Measurements from ENCODE around the gene LRP1-AS.

The LRP1-AS gene

GRCh38 chr12:57119294-57120085, 27.9 kb downstream of the LRP1-AS start:
- no peak for DNase-seq (ENCODE audit: low read depth)

GRCh38 chr12:57118711-57119271, 28.6 kb downstream of the LRP1-AS start:
- DNase-seq (ENCODE audit: low read depth), result peak; percentile 90

GRCh38 chr12:57116580-57117281, 30.7 kb downstream of the LRP1-AS start:
- no peak for DNase-seq (ENCODE audit: low read depth)

DNA sequence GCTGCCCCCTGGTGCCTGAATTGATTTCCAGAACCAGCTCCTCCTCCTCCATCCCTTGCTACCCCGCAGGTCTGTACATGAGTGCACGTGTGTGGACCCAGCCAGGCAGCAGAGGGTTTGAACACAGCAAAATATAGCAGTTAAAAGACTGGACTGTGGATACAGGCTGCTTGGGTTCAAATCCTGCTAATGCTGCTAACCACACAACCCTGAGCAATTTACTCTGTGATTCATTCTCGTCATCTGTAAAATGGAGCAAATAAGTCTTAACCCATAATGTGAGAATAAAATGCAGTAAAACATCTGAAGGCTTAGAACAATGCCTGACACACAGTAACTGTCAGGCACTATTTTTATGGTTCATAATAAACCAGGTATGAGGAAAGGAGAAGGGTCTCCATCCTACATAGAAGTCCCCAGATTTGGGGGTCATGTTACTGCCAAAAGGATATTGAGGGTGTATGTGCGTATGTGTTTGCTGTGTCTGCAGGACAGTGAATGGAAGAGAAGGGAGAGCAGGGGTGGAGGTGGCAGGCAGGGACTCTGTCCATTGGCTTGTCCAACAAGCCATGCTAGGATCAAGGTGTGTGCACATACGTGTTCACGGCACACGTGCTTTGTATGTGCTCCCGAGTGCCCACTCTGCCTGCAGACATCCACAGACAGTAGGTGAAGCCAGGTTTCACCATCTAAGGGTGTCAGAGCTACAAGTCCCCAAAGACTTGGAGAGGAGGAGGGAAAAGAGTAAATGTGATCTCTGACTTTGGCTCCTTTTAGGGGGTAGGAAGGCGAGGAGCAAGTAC, 34.7 kb downstream of the LRP1-AS start:
- DNase-seq (ENCODE audit: low read depth), result no peak

- DNase-seq (ENCODE audit: low read depth), result peak; percentile 91
Measured at GRCh38 chr12:57111031-57111734, 36.2 kb downstream of the LRP1-AS start, which contains the start of gene STAT6. Gene STAT6, minus strand, starts transcription at chr12:57111362. Its CDS starts 3,084 bp downstream, at chr12:57108278.

DNA sequence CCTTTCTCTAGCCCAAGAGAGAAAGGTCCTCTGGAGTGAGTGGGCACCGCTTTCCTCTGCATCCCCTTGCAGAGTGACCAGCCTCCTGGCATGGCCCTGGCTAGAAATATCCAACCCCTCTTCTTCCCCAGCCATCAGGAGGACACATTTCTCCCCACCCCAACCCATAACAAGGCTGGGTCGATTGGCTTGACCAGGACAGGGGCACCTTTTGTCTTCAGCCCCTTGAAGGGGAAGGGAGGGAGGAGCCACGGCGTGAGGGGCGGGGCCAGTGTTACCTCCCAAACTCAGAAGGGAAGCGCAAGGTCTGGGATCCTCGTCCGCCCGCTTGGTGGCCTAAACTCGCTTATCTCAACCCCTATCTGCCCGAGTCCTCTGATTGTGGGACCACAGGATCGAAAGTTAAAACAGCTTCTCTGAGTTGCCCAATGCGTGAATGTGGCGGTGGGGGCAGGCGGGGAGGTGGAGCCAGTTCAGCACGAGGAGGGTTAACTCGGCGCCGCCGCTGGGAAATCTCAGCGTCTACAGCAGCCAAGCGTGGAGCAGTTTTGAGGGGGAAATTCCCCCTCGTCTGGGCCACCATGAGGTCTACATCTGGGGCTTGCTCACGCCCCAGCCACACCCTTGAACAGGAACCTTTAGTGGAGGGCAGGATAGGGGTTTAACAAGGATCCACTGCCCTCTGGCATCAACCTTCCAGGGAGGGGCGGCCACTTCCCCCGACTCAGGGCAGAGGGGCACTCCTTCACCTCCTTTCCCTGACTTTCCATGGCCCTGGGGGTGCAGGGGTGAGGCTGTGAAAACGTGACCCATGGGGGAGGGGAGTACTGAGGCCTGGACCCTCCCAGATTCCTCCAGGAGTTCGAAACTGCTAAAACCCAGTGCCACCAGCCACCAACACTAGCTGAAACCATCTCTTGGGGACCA, 37.1 kb downstream of the LRP1-AS start:
- DNase-seq (ENCODE audit: low read depth), result peak; percentile 82

- no peak for DNase-seq (ENCODE audit: low read depth)
Measured at GRCh38 chr12:57109207-57110103, 38.0 kb downstream of the LRP1-AS start.

DNA sequence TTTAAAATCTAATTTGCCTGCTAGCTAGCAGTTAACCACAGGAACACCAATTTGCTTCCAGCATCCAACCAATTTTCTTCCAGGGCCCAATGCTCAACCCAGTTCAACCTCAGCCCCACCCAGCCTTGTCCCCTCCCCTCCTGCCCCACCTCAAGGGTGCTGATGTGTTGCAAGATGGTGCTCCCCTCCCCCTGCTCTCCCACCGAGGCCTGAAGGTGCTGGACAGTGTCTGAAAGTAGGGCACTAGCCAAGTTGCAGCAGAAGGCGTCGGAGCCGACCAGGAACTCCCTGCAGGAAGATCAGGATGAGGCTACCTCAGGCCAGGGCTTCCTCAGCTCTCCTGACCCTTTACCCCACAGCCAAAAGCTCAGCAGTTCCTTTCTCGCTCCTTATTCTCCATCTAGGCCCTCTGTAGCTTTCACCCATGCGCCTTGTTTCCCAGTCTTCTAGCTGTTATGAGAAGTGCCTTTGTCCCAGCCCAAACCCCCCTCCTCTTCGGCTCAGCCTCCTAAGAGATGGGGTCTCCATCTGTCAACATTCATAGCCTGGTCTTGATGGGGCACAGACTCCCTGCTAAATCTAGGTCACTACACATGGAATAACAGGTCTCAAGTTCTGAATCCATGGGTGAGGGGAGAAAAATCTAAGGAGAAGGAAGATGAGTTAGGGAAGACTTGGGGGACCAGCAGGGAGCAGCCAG, 39.8 kb downstream of the LRP1-AS start:
- no peak for DNase-seq (ENCODE audit: low read depth)

- DNase-seq (ENCODE audit: low read depth), result no peak
Measured at GRCh38 chr12:57106021-57106708, 41.3 kb downstream of the LRP1-AS start.

DNA sequence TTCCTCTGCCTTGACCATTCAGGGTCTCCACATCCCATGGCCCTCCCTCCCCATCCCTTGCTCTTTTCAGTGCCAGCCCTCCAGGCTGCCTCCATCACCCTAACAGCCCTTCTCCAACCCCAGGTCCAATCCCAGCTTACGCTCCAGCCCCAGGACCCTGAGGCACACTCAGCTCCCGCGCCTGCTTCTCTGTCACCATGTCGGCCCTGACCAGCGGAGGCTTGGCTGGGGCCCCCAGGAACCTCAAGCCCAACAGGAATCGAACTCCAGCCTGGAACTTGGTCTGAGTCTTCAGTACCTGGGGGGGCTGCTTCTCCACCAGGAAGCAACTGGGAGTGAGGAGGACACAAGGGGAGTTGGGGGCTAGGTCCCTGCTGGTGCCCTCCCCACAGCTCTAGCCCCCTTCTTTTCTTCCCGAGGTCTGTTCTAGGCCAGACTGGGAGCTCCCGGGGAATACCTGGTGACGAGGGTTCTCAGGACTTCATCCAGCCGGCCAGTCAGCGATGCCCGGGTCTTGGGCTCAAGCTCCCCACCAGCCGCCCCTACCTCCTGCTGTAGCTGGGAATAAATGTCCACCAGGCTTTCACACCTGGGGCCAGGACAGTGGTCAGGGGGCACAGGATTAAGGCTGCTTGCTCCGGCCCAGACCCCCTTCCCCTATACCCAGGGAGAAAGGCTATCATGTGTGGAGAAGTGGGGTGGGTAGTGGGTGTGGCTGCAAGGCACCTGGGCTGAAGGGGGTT, 42.2 kb downstream of the LRP1-AS start:
- no peak for DNase-seq (ENCODE audit: low read depth)

- DNase-seq (ENCODE audit: low read depth), result no peak
Measured at GRCh38 chr12:57104292-57104910, 43.0 kb downstream of the LRP1-AS start.

GRCh38 chr12:57103856-57104255, 43.6 kb downstream of the LRP1-AS start:
- DNase-seq (ENCODE audit: low read depth), result no peak

GRCh38 chr12:57101892-57102695, 45.3 kb downstream of the LRP1-AS start:
- no peak for DNase-seq (ENCODE audit: low read depth)

GRCh38 chr12:57099766-57100165, 47.7 kb downstream of the LRP1-AS start:
- no peak for DNase-seq (ENCODE audit: low read depth)

GRCh38 chr12:57099047-57099714, 48.2 kb downstream of the LRP1-AS start:
- no peak for DNase-seq (ENCODE audit: low read depth)

- DNase-seq (ENCODE audit: low read depth), result no peak
Measured at GRCh38 chr12:57098546-57098945, 48.9 kb downstream of the LRP1-AS start.

All from EH (cell line).